Thyroid gland (tissue), 4 donors: Measurements from ENCODE around the gene CACNA1D.

ENCODE experiments used
- CTCF ChIP-seq, 6 experiments: fragments of 200-600 bp in 3 of 6; fragments of 450-650 bp in 3 of 6; sonication (generic) in 3 of 6; IDR thresholded peaks; one replicate each; pipeline ENCODE4 v1.5.1; 2016 to 2019; ENCODE audit warnings: antibody characterized with exemption in 6 of 6, mild to moderate bottlenecking in 2 of 6, inconsistent platforms in 1 of 6, moderate library complexity in 1 of 6
- POLR2A ChIP-seq, 2 donors: fragments of 450-650 bp; IDR thresholded peaks; one replicate each; pipeline ENCODE4 v1.6.1; 2017; ENCODE audit warnings: antibody characterized with exemption in 2 of 2, mild to moderate bottlenecking in 2 of 2, moderate library complexity in 1 of 2

- TF ChIP-seq CTCF (IDR thresholded peaks at IDR 0.05) (no peak), POLR2A (IDR thresholded peaks at IDR 0.05) (no peak)
Observed at GRCh38 chr3:53688989-53689388, 194.6 kb downstream of the CACNA1D start.
